ENCODE measurements around the gene MYO16.

DNA sequence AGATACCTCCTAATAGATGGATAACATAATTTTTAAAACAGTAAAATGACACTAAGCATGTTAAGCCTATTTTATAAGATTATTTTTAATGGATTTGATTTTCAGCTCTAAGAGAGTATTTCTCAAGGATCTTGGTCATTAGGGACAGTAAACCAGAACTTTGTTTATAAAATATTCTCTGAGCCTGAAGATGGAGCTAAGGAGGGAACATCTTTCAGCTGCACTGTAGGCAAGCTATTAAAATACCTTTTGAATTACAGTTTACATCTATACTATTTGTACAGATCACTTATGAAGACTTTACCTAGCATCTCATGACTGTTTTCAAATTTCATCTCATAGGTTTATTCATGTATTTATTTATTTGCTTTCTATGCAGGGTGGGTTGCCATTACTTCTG is 345.3 kb downstream of the MYO16 start:
- no peak for TF ChIP-seq CTCF (IDR thresholded peaks at IDR 0.05)
- TF ChIP-seq POLR2A (IDR thresholded peaks at IDR 0.05) = no peak

Measured in breast epithelium (tissue), 3 donors.